HUES48 (cell line): ENCODE measurements around the gene ZBTB4.
A peak's percentile ranks its signal among the peaks of the same experiment; 100 is the strongest.
"Not testable (repeated sequence)": the region's sequence is repeated elsewhere in the genome, so short reads cannot be mapped to it uniquely, and the experiment has no call there.

Source experiments
- H3K27ac ChIP-seq: one replicate; pipeline ENCODE4 v1.7.0; 2013; ENCODE audit warnings: low read depth, low read length, inconsistent platforms
- H3K27me3 ChIP-seq: 2 replicates; pipeline ENCODE4 v1.6.1; 2013; ENCODE audit warnings: mild to moderate bottlenecking, low read length; ENCODE audit not compliant: control insufficient read depth, insufficient read depth
- H3K36me3 ChIP-seq: 2 replicates; pipeline ENCODE4 v1.6.1; 2013; ENCODE audit warnings: low read length; ENCODE audit not compliant: control insufficient read depth, insufficient read depth
- H3K4me1 ChIP-seq: 2 replicates; pipeline ENCODE4 v1.6.1; 2013; ENCODE audit warnings: mild to moderate bottlenecking, low read length; ENCODE audit not compliant: control insufficient read depth, insufficient read depth
- H3K4me3 ChIP-seq: 2 replicates; pipeline ENCODE4 v1.5.1; 2013; ENCODE audit warnings: mild to moderate bottlenecking, low read depth, low read length
- H3K9ac ChIP-seq: 2 replicates; pipeline ENCODE4 v1.6.1; 2013; ENCODE audit warnings: mild to moderate bottlenecking, low read depth, low read length, moderate library complexity
- H3K9me3 ChIP-seq: 2 replicates; pipeline ENCODE4 v1.6.1; 2013; ENCODE audit warnings: low read length; ENCODE audit not compliant: control insufficient read depth, insufficient read depth

Gene ZBTB4

GRCh38 chr17:7480089-7480384 lies 606 bp upstream of the ZBTB4 start:
- H3K27ac ChIP-seq = peak overlapping the region; percentile 76
- H3K27me3 ChIP-seq = no peaks in the 10 kb centered on the region
- no peaks in the 10 kb centered on the region for H3K9me3 ChIP-seq
- H3K9ac ChIP-seq = peak overlapping the region; percentile 76
- H3K4me3 ChIP-seq = peak overlapping the region; percentile 75
- peaks cover 18% of the 10 kb centered on the region for H3K4me1 ChIP-seq
- H3K36me3 ChIP-seq = no peaks in the 10 kb centered on the region

- peak overlapping the region; percentile 71 for H3K27ac ChIP-seq
- H3K9ac ChIP-seq = peak overlapping the region; percentile 63; the same call in 1 of the 2 replicates
- peak overlapping the region; percentile 72 for H3K4me3 ChIP-seq
- H3K36me3 ChIP-seq = no peaks in the 10 kb centered on the region
- peaks cover 18% of the 10 kb centered on the region for H3K4me1 ChIP-seq
- no peaks in the 10 kb centered on the region for H3K27me3 ChIP-seq
- no peaks in the 10 kb centered on the region for H3K9me3 ChIP-seq
Observed at GRCh38 chr17:7478276-7479212, 887 bp downstream of the ZBTB4 start.

- Histone ChIP-seq H3K27ac (peak overlapping the region; percentile 31), H3K27me3 (no peaks in the 10 kb centered on the region), H3K4me1 (peaks cover 18% of the 10 kb centered on the region), H3K9me3 (no peaks in the 10 kb centered on the region), H3K36me3 (no peaks in the 10 kb centered on the region), H3K9ac (no peak overlapping the region), H3K4me3 (peak overlapping the region; percentile 72; the same call in 1 of the 2 replicates)
Observed at GRCh38 chr17:7477392-7478275, 1.8 kb downstream of the ZBTB4 start.

GRCh38 chr17:7476951-7477350 lies 2.5 kb downstream of the ZBTB4 start:
- H3K9me3 ChIP-seq = no peaks in the 10 kb centered on the region
- H3K9ac ChIP-seq = no peak overlapping the region
- H3K27ac ChIP-seq = no peak overlapping the region
- no peak overlapping the region for H3K4me3 ChIP-seq
- H3K4me1 ChIP-seq = peaks cover 18% of the 10 kb centered on the region
- no peaks in the 10 kb centered on the region for H3K27me3 ChIP-seq
- H3K36me3 ChIP-seq = no peaks in the 10 kb centered on the region

GRCh38 chr17:7476494-7476893 lies 2.9 kb downstream of the ZBTB4 start:
- Histone ChIP-seq H3K36me3 (no peaks in the 10 kb centered on the region), H3K4me1 (peaks cover 18% of the 10 kb centered on the region), H3K27ac (no peak overlapping the region), H3K4me3 (no peak overlapping the region), H3K27me3 (no peaks in the 10 kb centered on the region), H3K9me3 (no peaks in the 10 kb centered on the region), H3K9ac (no peak overlapping the region)

GRCh38 chr17:7475764-7476422 lies 3.5 kb downstream of the ZBTB4 start:
- Histone ChIP-seq H3K4me3 (no peak overlapping the region), H3K9me3 (no peaks in the 10 kb centered on the region), H3K9ac (no peak overlapping the region), H3K36me3 (no peaks in the 10 kb centered on the region), H3K27ac (no peak overlapping the region), H3K27me3 (no peaks in the 10 kb centered on the region), H3K4me1 (peaks cover 18% of the 10 kb centered on the region)

GRCh38 chr17:7474767-7475166 lies 4.7 kb downstream of the ZBTB4 start:
- H3K36me3 ChIP-seq, H3K4me3 ChIP-seq, H3K9me3 ChIP-seq, H3K9ac ChIP-seq, H3K27ac ChIP-seq, H3K27me3 ChIP-seq: not testable (repeated sequence)
- peaks cover 15% of the 10 kb centered on the region for H3K4me1 ChIP-seq

- H3K27ac ChIP-seq = no peak overlapping the region
- no peaks in the 10 kb centered on the region for H3K4me1 ChIP-seq
- 0 out of 2 replicates have a peak, but pooled peaks cover 4% of the 10 kb centered on the region for H3K36me3 ChIP-seq
Observed at GRCh38 chr17:7471729-7472128, 7.7 kb downstream of the ZBTB4 start.

GRCh38 chr17:7470457-7470973 lies 8.9 kb downstream of the ZBTB4 start:
- not testable (repeated sequence) for H3K36me3 ChIP-seq, H3K4me1 ChIP-seq, H3K9ac ChIP-seq, H3K27me3 ChIP-seq, H3K4me3 ChIP-seq, H3K9me3 ChIP-seq, H3K27ac ChIP-seq

More at GRCh38 chr17:7471729-7472128, 7.7 kb downstream of the ZBTB4 start:
- Histone ChIP-seq H3K9me3 (no peaks in the 10 kb centered on the region), H3K9ac (no peak overlapping the region), H3K4me3 (no peak overlapping the region), H3K27me3 (no peaks in the 10 kb centered on the region)

GRCh38 chr17:7469843-7470242 lies 9.6 kb downstream of the ZBTB4 start:
- H3K9me3 ChIP-seq, H3K27me3 ChIP-seq, H3K9ac ChIP-seq, H3K36me3 ChIP-seq, H3K27ac ChIP-seq, H3K4me3 ChIP-seq, H3K4me1 ChIP-seq: not testable (repeated sequence)
